ENCODE data around the gene TYW5.
"Not testable (repeated sequence)": the region's sequence is repeated elsewhere in the genome, so short reads cannot be mapped to it uniquely, and the experiment has no call there.

The TYW5 gene

DNA sequence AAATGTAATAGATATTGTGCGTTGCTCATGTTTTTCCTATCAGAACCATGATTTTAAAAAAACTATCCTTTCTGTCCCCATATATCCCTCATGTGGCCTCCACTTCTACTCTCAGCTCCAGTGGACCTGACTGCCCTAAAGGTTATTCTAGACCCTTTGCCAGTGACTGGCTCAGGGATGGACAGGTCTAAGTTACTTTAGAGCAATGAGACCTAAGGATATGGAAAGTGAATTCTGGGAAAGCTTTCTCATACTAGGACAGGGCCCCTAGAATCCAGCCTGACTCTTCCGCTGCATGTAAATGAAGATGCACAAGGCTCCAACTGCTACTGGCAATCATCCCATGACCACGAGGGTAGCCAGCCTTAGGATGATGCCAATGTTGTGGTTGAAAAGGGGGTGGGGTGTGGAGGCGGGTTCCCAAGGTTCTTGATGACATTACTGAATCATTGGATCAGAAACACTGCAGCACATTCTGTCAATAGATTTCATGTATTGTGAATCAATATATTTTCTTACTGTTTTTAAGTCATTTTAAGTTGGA, 22.9 kb downstream of the TYW5 start:
- Histone ChIP-seq H3K4me1 (ENCODE audit: control insufficient read depth, insufficient read depth, low read length) (no peaks in the 10 kb centered on the region), H3K9ac (ENCODE audit: low read length) (no peak overlapping the region), H3K36me3 (ENCODE audit: control insufficient read depth, insufficient read depth, low read length) (peaks cover 2% of the 10 kb centered on the region), H3K27ac (ENCODE audit: low read depth, low read length) (no peak overlapping the region), H3K4me3 (ENCODE audit: low read length) (no peak overlapping the region), H3K27me3 (ENCODE audit: control insufficient read depth, insufficient read depth, low read length) (no peaks in the 10 kb centered on the region)

DNA sequence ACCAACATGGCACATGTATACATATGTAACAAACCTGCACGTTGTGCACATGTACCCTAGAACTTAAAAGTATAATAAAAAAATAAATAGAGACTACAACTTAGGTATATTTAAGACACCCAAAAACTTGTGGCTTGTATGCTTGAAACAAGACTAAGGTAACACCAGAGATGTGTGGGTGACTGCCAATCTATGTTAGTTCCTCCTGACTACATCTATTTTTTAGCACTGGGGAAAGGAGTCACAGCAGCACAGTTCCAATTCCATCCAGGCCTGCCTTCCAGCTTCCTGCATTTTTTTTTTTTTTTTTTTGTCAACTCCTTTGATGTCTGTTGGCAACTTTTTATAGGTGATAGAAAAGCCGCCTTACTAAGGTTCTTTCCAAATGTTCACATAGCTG, 26.0 kb downstream of the TYW5 start:
- Histone ChIP-seq H3K4me3 (ENCODE audit: low read length) (no peak overlapping the region), H3K27ac (ENCODE audit: low read depth, low read length) (no peak overlapping the region), H3K27me3 (ENCODE audit: control insufficient read depth, insufficient read depth, low read length) (no peaks in the 10 kb centered on the region), H3K4me1 (ENCODE audit: control insufficient read depth, insufficient read depth, low read length) (no peaks in the 10 kb centered on the region), H3K36me3 (ENCODE audit: control insufficient read depth, insufficient read depth, low read length) (no peaks in the 10 kb centered on the region), H3K9ac (ENCODE audit: low read length) (no peak overlapping the region)

DNA sequence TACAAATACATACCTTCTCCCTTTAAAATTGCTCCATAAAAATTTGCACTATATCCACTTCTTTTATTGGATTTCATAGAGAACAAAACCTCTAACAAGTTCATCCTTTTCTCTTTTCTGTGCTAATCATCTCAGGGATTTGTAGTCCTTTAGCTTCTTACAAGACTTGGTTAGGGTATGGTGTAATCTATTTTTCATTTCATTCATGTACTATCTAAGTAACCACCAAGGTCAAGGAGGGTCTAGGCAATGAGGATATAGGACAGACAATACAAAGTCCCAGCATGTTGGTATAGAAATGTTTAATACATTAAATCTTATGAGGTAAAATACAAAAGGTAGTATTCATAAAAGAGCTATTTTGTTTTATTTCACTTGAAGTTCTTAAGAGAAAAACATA, 26.7 kb downstream of the TYW5 start:
- Histone ChIP-seq H3K27me3 (ENCODE audit: control insufficient read depth, insufficient read depth, low read length) (no peaks in the 10 kb centered on the region), H3K9ac (ENCODE audit: low read length) (no peak overlapping the region), H3K4me3 (ENCODE audit: low read length) (no peak overlapping the region), H3K27ac (ENCODE audit: low read depth, low read length) (no peak overlapping the region), H3K36me3 (ENCODE audit: control insufficient read depth, insufficient read depth, low read length) (no peaks in the 10 kb centered on the region), H3K4me1 (ENCODE audit: control insufficient read depth, insufficient read depth, low read length) (no peaks in the 10 kb centered on the region)

DNA sequence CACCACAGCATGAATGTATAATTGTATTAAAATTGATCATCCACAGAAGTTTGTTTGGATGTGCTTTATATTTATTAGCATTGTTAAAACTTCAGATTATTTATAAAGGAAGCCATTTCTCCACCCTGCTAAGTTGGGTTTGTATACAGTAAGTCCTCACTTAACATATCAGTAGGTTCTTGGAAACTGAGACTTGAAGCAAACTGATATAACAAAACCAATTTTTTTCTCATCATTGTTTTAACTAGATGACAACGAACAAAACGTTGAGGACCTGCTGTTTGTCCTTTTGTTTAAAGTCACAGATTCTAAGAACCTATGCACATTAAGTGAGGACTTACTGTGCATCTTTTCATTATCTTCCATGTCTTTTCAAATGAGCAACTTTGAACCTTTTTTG, 27.1 kb downstream of the TYW5 start:
- Histone ChIP-seq H3K27ac (ENCODE audit: low read depth, low read length) (no peak overlapping the region), H3K27me3 (ENCODE audit: control insufficient read depth, insufficient read depth, low read length) (no peaks in the 10 kb centered on the region), H3K4me3 (ENCODE audit: low read length) (no peak overlapping the region), H3K9ac (ENCODE audit: low read length) (no peak overlapping the region), H3K36me3 (ENCODE audit: control insufficient read depth, insufficient read depth, low read length) (no peaks in the 10 kb centered on the region), H3K4me1 (ENCODE audit: control insufficient read depth, insufficient read depth, low read length) (no peaks in the 10 kb centered on the region)

DNA sequence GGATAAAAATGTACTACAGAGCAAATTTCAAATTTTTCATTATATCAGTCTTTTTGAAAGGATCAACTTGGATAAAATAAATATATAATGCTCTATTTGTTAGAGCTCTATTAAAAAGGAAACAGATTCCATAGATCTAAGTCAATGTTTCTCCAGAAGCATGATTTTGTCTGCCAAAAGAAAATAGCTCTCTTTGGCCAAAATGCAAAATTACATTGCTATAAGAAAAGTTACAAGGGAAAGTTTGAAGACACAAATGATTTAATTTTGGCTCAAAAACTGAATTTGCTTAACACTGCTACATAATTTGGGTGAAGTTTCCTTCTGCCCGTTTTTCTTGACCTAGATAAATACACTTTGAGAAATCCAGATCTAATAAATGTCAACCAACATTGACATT, 28.5 kb downstream of the TYW5 start:
- Histone ChIP-seq H3K4me1 (ENCODE audit: control insufficient read depth, insufficient read depth, low read length) (no peaks in the 10 kb centered on the region), H3K27ac (ENCODE audit: low read depth, low read length) (no peak overlapping the region), H3K9ac (ENCODE audit: low read length) (no peak overlapping the region), H3K36me3 (ENCODE audit: control insufficient read depth, insufficient read depth, low read length) (no peaks in the 10 kb centered on the region), H3K4me3 (ENCODE audit: low read length) (no peak overlapping the region), H3K27me3 (ENCODE audit: control insufficient read depth, insufficient read depth, low read length) (no peaks in the 10 kb centered on the region)

DNA sequence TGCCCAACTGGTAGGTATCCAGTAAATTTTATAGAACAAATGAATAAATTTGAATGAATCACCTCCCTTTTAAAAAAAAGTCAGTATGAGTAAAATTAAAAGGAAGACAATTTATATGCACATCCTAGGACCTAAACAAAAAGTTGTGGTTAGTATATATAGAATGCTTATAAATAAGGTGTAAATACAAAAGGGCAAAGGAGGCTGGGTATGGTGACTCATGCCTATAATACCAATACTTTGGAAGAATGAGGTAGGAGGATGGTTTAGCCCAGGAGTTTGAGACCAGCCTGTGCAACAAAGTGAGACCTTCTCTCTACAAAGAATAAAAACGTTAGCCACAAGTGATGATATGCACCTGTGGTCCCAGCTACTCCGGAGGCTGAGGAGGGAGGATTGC, 31.4 kb downstream of the TYW5 start:
- peaks cover 2% of the 10 kb centered on the region for H3K36me3 ChIP-seq (ENCODE audit: control insufficient read depth, insufficient read depth, low read length)
- no peak overlapping the region for H3K4me3 ChIP-seq (ENCODE audit: low read length)
- H3K4me1 ChIP-seq (ENCODE audit: control insufficient read depth, insufficient read depth, low read length), result no peaks in the 10 kb centered on the region
- H3K9ac ChIP-seq (ENCODE audit: low read length), result no peak overlapping the region
- no peaks in the 10 kb centered on the region for H3K27me3 ChIP-seq (ENCODE audit: control insufficient read depth, insufficient read depth, low read length)
- H3K27ac ChIP-seq (ENCODE audit: low read depth, low read length), result no peak overlapping the region

DNA sequence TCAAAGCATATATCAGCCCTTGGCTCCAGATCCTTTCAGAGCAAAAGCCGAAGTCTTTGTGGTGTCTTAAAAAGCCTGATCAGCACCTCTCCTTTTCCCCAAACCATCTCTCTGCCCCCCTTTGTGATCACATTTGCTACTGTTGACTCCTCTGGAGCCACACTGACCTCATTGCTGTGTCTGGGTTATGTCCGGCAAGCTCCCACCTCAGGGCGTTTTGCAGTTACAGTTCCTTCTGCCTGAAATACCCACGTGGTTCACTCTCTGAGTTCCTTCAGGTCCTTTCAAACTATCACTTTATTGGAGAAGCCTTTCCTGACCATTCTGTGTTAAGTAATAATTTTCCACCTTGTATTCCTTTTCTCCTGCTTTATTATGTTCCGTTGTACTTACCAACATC, 32.4 kb downstream of the TYW5 start:
- Histone ChIP-seq H3K36me3 (ENCODE audit: control insufficient read depth, insufficient read depth, low read length) (peaks cover 4% of the 10 kb centered on the region), H3K9ac (ENCODE audit: low read length) (no peak overlapping the region), H3K4me3 (ENCODE audit: low read length) (no peak overlapping the region), H3K4me1 (ENCODE audit: control insufficient read depth, insufficient read depth, low read length) (no peaks in the 10 kb centered on the region), H3K27ac (ENCODE audit: low read depth, low read length) (no peak overlapping the region), H3K27me3 (ENCODE audit: control insufficient read depth, insufficient read depth, low read length) (no peaks in the 10 kb centered on the region)

DNA sequence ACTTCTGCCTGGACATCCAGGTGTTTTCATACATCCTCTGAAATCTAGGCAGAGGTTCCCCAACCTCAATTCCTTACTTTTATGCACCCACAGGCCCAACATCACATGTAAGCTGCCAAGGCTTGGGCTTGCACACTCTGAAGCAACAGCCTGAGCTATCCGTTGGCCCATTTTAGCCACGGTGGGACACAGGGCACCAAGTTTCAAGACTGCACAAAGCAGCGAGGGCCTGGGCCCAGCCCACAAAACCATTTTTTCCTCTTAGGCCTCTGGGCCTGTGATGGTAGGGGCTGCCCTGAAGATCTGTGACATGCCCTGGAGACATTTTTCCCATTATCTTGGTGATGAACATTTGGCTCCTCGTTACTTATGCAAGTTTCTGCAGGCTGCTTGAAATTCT, 38.3 kb downstream of the TYW5 start:
- no peaks in the 10 kb centered on the region for H3K27me3 ChIP-seq (ENCODE audit: control insufficient read depth, insufficient read depth, low read length)
- H3K36me3 ChIP-seq (ENCODE audit: control insufficient read depth, insufficient read depth, low read length), result peaks cover 4% of the 10 kb centered on the region
- peaks cover 3% of the 10 kb centered on the region for H3K4me1 ChIP-seq (ENCODE audit: control insufficient read depth, insufficient read depth, low read length)
- H3K4me3 ChIP-seq (ENCODE audit: low read length), result no peak overlapping the region
- no peak overlapping the region for H3K27ac ChIP-seq (ENCODE audit: low read depth, low read length)
- no peak overlapping the region for H3K9ac ChIP-seq (ENCODE audit: low read length)

DNA sequence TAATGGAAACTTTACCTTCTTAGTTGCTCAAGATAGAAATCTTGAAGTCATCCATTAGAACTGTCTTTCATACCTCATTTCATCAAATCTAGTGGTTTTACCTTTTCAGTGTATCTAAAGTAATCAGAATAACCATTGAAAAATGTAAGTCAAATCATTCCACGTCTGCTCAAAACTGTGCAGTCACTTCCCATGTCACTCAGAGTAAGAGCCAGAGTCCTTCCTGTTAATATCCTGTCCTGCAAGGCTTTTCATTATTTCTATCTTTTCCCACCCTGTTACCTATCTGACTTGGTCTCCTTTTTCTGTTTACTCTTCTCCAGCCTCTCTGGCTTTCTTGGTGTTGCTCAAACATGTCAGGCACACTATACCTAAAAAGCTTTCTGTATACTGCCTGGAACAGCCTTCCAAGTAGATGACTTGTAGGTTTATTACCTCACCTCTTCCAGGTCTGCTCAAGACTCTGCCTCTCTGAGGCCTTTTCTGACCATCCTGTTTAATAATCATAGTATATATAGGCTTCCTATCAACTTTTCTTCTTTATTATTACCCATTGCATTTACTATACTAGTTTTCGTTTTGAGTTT, 40.8 kb downstream of the TYW5 start:
- peaks cover 4% of the 10 kb centered on the region for H3K36me3 ChIP-seq (ENCODE audit: control insufficient read depth, insufficient read depth, low read length)
- no peaks in the 10 kb centered on the region for H3K27me3 ChIP-seq (ENCODE audit: control insufficient read depth, insufficient read depth, low read length)
- no peak overlapping the region for H3K9ac ChIP-seq (ENCODE audit: low read length)
- peaks cover 3% of the 10 kb centered on the region for H3K4me1 ChIP-seq (ENCODE audit: control insufficient read depth, insufficient read depth, low read length)
- no peak overlapping the region for H3K4me3 ChIP-seq (ENCODE audit: low read length)
- H3K27ac ChIP-seq (ENCODE audit: low read depth, low read length), result no peak overlapping the region

DNA sequence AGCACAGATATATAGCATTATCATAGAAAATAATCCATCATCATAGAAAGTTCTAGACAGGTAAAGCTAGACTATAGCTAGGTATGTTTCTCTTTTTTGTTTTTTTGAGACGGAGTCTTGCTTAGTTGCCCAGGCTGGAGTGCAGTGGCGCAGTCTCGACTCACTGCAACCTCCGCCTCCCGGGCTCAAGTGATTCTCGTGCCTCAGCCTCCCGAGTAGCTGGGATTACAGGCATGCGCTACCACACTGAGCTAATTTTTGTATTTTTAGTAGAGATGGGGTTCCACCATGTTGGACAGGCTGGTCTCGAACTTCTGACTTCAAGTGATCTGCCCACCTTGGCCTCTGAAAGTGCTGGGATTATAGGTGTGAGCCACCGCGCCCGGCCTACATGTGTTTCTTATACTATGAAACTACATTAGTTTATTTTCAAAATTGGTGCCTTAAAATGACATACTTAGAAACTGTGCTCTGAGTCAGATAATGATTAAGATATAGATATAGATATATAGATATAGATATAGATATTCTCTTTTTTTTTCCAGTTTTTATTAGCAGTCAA, 42.7 kb downstream of the TYW5 start:
- not testable (repeated sequence) for H3K9ac ChIP-seq (ENCODE audit: low read length); H3K27ac ChIP-seq (ENCODE audit: low read depth, low read length)
- H3K4me3 ChIP-seq (ENCODE audit: low read length), result peak overlapping the region; percentile 99

DNA sequence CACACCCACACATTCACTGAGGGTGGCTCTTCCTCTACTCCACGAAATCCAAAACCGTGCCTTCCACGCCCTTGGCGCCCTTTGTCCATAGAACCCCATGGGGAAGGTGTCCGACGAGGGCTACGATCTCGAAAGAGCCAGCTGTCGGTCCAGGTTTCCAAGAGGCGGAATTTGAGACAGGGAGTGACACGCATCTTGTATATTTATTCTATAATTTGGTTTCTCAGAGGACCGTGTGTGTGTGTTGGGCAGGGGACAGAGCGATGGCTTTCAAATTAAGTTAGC, 43.5 kb downstream of the TYW5 start:
- Histone ChIP-seq H3K36me3 (ENCODE audit: control insufficient read depth, insufficient read depth, low read length) (no peaks in the 10 kb centered on the region), H3K27ac (ENCODE audit: low read depth, low read length) (peak overlapping the region; percentile 96), H3K9ac (ENCODE audit: low read length) (peak overlapping the region; percentile 96)

More for the DNA sequence above, 42.7 kb downstream of the TYW5 start:
- not testable (repeated sequence) for H3K27me3 ChIP-seq (ENCODE audit: control insufficient read depth, insufficient read depth, low read length); H3K4me1 ChIP-seq (ENCODE audit: control insufficient read depth, insufficient read depth, low read length); H3K36me3 ChIP-seq (ENCODE audit: control insufficient read depth, insufficient read depth, low read length)

DNA sequence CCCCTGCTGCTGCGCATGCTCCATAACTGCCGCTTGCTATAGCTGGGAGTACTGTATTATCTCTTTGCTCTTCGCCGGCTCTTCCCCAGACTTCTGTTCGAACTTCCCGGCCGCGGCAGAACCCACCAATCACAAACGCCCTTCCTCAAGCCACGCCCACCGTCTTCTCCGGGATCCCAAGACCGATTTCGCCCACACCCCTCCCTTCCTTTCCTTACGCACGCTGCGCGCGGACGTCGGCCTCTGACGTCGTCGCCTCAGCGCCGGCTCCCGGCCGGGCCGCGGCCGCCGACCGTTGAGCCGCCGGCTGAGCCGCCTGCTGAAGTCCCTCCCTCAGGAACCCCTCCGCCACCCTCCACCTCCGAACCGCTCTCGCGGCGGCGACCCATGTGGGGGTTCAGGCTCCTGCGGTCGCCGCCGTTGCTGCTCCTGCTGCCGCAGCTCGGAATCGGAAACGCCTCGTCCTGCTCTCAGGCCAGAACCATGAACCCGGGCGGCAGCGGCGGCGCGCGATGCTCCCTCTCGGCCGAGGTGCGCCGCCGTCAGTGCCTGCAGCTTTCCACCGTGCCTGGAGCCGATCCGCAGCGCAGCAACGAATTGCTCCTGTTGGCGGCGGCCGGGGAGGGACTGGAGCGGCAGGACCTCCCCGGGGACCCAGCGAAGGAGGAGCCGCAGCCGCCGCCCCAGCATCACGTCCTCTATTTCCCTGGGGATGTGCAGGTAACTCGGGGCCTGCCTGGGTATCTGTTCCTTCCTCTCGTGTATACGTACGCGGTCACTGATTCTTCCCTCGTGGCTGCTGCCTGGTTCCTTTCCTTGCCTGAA, 44.0 kb downstream of the TYW5 start, which contains the start of gene C2orf69:
C2orf69 (plus strand) TSS at position 242 of the 825 bp plus-strand sequence; CDS start at position 388, 146 bp downstream.
- Histone ChIP-seq H3K36me3 (ENCODE audit: control insufficient read depth, insufficient read depth, low read length) (no peaks in the 10 kb centered on the region), H3K4me1 (ENCODE audit: control insufficient read depth, insufficient read depth, low read length) (peaks cover 3% of the 10 kb centered on the region), H3K27me3 (ENCODE audit: control insufficient read depth, insufficient read depth, low read length) (no peaks in the 10 kb centered on the region), H3K4me3 (ENCODE audit: low read length) (peak within 1 kb of the TSS; percentile 99), H3K9ac (ENCODE audit: low read length) (peak within 1 kb of the TSS; percentile 96), H3K27ac (ENCODE audit: low read depth, low read length) (peak within 1 kb of the TSS; percentile 96)

More for the DNA sequence above, 43.5 kb downstream of the TYW5 start:
- Histone ChIP-seq H3K27me3 (ENCODE audit: control insufficient read depth, insufficient read depth, low read length) (no peaks in the 10 kb centered on the region), H3K4me1 (ENCODE audit: control insufficient read depth, insufficient read depth, low read length) (peaks cover 3% of the 10 kb centered on the region), H3K4me3 (ENCODE audit: low read length) (peak overlapping the region; percentile 99)
